HAP-1 (cell line): ENCODE data around the gene SLC49A4.

Experiments
- DNase-seq, 2 experiments: peaks; one replicate each; pipeline ENCODE4 v3.0.0-alpha.2; 2016 to 2020; ENCODE audit warnings: low spot score in 2 of 2
- H3K27me3 ChIP-seq: fragments of 250-450 bp; sonication (Bioruptor Pico); 2 replicates; pipeline ENCODE4 v1.5.1; 2020; ENCODE audit warnings: low read depth, mild to moderate bottlenecking, moderate library complexity
- H3K36me3 ChIP-seq: fragments of 250-450 bp; sonication (Bioruptor Pico); replicated peaks from 2 replicates; pipeline ENCODE4 v1.5.1; 2020; ENCODE audit warnings: mild to moderate bottlenecking
- H3K4me1 ChIP-seq: fragments of 250-450 bp; sonication (Bioruptor Pico); 2 replicates; pipeline ENCODE4 v1.5.1; 2020; ENCODE audit warnings: mild to moderate bottlenecking
- H3K4me3 ChIP-seq: fragments of 250-450 bp; sonication (Bioruptor Pico); 2 replicates; pipeline ENCODE4 v1.5.1; 2020; ENCODE audit warnings: mild to moderate bottlenecking, moderate library complexity
- H3K9me3 ChIP-seq: fragments of 250-450 bp; sonication (Bioruptor Pico); 2 replicates; pipeline ENCODE4 v1.5.1; 2020; ENCODE audit warnings: mild to moderate bottlenecking, moderate library complexity
- in situ Hi-C: fragments of 300-500 bp; cut with MboI; formaldehyde crosslinking; loops from 3 replicates; pipeline ENCODE4 v1.14.3; 2020; ENCODE audit warnings: low sequenced_read_pairs, inconsistent platforms, mixed read lengths

The SLC49A4 gene

DNA sequence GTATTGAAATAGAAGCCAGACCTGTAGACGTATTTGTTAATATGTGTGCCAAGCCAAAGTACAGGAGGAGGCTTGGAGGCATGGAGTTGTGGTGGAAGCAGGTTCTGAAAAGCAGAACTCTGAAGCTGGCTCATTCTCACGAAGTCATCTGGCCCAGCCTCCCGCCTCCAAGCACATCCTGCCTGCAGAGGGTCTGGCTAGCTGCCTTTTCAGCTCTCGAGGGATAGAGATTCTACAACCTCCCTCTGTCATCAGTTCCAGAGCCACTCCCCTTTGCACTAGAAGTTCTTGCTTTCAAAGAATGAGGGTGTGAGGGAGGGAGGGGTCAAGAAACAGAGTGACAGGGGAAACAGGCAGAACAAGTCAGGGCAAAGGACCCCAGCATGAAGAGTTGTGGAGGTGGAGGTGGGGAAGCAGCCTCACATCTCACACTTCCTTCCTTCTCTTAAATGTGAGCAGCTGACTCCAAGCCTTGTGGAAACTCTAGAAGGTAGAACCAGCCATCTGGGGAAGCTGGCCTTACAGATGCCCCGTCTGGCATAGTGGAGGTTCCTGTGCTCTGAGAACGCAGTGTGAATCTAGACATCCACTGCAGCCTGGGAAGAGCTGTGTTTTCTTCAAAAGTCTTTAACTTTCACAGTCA lies 95.3 kb downstream of the SLC49A4 start:
- in situ Hi-C loops, result no loop called here
- Histone ChIP-seq H3K4me3 (no peak overlapping the region), H3K27me3 (no peaks in the 10 kb centered on the region), H3K36me3 (no peaks in the 10 kb centered on the region), H3K4me1 (no peaks in the 10 kb centered on the region), H3K9me3 (no peaks in the 10 kb centered on the region)
- peak in 1 of 2 experiments; percentile 22 for DNase-seq

DNA sequence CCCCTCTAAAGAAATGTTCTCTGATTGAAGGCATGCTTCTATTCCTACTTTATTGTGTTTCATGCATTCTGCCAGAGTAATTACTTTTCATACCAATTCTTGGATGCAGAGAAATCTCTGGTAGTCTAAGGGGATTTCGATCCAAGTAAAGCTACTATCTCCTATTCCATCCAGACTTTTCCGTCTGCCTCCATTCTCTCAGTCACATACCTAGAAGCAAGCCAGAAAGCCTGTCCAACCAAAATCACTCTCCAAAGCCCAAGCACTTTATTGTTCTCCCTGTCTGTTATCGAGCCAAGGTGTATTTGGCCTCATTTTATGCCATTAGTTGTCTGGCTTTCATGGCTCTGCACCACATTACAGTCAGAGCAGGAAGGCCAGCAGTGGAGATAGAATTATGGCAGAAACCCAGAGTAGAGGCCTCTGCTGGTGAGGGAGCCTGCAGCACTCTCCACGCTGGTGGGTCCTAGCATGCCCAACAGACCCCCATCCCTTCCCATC lies 95.9 kb downstream of the SLC49A4 start:
- Histone ChIP-seq H3K27me3 (no peaks in the 10 kb centered on the region), H3K9me3 (no peaks in the 10 kb centered on the region), H3K4me3 (no peak overlapping the region), H3K36me3 (no peaks in the 10 kb centered on the region), H3K4me1 (no peaks in the 10 kb centered on the region)
- DNase-seq, result no peak
- in situ Hi-C loops, result no loop called here

GRCh38 chr3:122892118-122892960 lies 97.5 kb downstream of the SLC49A4 start:
- Histone ChIP-seq H3K4me3 (no peak overlapping the region), H3K27me3 (no peaks in the 10 kb centered on the region), H3K9me3 (no peaks in the 10 kb centered on the region), H3K4me1 (no peaks in the 10 kb centered on the region), H3K36me3 (no peaks in the 10 kb centered on the region)
- in situ Hi-C loops, result no loop called here
- DNase-seq, result no peak

GRCh38 chr3:122893282-122893681 lies 98.4 kb downstream of the SLC49A4 start:
- no peaks in the 10 kb centered on the region for H3K36me3 ChIP-seq
- H3K27me3 ChIP-seq, result no peaks in the 10 kb centered on the region
- in situ Hi-C loops, result no loop called here
- H3K4me3 ChIP-seq, result no peak overlapping the region
- no peak for DNase-seq
- H3K4me1 ChIP-seq, result no peaks in the 10 kb centered on the region
- no peaks in the 10 kb centered on the region for H3K9me3 ChIP-seq

- Histone ChIP-seq H3K36me3 (no peaks in the 10 kb centered on the region), H3K4me3 (no peak overlapping the region), H3K9me3 (no peaks in the 10 kb centered on the region), H3K27me3 (no peaks in the 10 kb centered on the region), H3K4me1 (no peaks in the 10 kb centered on the region)
- peak in 1 of 2 experiments; percentile 29 for DNase-seq
- in situ Hi-C loops, result no loop called here
Observed at GRCh38 chr3:122893754-122894668, 99.1 kb downstream of the SLC49A4 start.

DNA sequence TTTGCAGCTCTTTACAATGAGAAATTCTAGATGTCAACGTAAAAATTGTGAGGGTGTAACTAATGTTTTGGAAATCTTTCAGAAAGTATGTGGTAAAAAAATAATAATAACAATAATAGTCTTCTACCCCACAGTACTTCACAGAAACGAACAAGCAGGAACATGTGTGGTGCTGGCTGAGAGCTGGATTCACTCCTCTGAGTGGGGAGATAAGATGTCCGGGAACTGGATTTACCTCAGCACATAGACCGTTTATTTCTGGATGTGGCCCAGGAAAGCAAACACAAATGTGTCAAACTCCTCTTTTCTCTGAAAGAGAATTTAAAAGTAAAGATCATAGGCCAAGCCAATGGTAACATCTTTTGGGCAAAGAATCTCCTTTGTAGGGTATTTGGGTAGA lies 103.4 kb downstream of the SLC49A4 start:
- Histone ChIP-seq H3K36me3 (no peaks in the 10 kb centered on the region), H3K4me1 (no peaks in the 10 kb centered on the region), H3K4me3 (no peak overlapping the region), H3K27me3 (no peaks in the 10 kb centered on the region), H3K9me3 (no peaks in the 10 kb centered on the region)
- in situ Hi-C loops, result no loop called here
- DNase-seq, result no peak

DNA sequence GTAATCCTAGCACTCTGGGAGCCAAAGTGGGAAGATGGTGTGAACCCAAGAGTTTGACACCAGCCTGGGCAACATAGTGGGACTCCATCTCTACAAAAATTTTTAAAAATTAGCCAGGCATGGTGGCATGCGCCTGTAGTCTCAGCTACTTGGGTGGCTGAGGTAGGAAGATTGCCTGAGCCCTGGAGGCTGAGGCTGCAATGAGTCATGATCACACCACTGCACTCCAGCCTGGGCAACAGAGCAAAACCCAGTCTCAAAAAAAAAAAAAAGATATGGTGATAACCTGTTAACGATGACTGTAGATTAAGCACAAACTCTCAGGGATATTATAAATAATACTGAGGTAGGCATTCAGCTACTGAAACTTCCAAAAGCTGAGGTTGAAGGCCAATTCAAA lies 107.5 kb downstream of the SLC49A4 start:
- in situ Hi-C loops, result no loop called here

GRCh38 chr3:122903171-122903570 lies 108.3 kb downstream of the SLC49A4 start:
- Histone ChIP-seq H3K4me3 (no peak overlapping the region), H3K4me1 (no peaks in the 10 kb centered on the region), H3K36me3 (no peaks in the 10 kb centered on the region), H3K27me3 (no peaks in the 10 kb centered on the region), H3K9me3 (0 out of 2 replicates have a peak, but pooled peaks cover 3% of the 10 kb centered on the region)
- in situ Hi-C loops, result no loop called here
- DNase-seq, result no peak

More for the DNA sequence above, 107.5 kb downstream of the SLC49A4 start:
- 0 out of 2 replicates have a peak, but pooled peaks cover 3% of the 10 kb centered on the region for H3K9me3 ChIP-seq
- no peaks in the 10 kb centered on the region for H3K36me3 ChIP-seq
- no peaks in the 10 kb centered on the region for H3K4me1 ChIP-seq
- DNase-seq, result no peak
- H3K4me3 ChIP-seq, result no peak overlapping the region
- H3K27me3 ChIP-seq, result no peaks in the 10 kb centered on the region

DNA sequence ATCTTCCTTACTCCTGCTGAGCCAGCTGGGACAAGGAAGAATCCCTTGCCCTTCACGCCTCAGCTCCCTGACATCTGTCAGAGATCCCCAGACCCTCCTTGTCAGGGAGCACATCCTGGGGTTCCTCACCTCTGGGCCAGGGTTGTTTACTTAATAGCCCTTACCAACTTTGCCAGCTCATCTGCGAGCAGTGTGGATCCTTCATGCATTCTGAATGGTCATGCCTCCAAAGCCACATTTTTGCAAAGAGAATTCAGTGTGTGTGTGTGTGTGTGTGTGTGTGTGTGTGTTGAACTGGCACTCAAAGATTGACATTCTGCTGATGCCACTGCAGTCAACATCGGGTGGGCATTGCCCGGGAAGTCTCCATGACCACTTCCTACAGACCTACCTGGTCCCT lies 112.6 kb downstream of the SLC49A4 start:
- in situ Hi-C loops, result no loop called here
- Histone ChIP-seq H3K36me3 (no peaks in the 10 kb centered on the region), H3K4me3 (no peak overlapping the region), H3K27me3 (no peaks in the 10 kb centered on the region), H3K9me3 (0 out of 2 replicates have a peak, but pooled peaks cover 3% of the 10 kb centered on the region), H3K4me1 (no peaks in the 10 kb centered on the region)
- no peak for DNase-seq

- Histone ChIP-seq H3K27me3 (no peaks in the 10 kb centered on the region), H3K36me3 (no peaks in the 10 kb centered on the region), H3K9me3 (0 out of 2 replicates have a peak, but pooled peaks cover 3% of the 10 kb centered on the region), H3K4me1 (no peaks in the 10 kb centered on the region), H3K4me3 (no peak overlapping the region)
- in situ Hi-C loops, result no loop called here
- DNase-seq, result no peak
Observed at GRCh38 chr3:122908251-122908650, 113.4 kb downstream of the SLC49A4 start.

DNA sequence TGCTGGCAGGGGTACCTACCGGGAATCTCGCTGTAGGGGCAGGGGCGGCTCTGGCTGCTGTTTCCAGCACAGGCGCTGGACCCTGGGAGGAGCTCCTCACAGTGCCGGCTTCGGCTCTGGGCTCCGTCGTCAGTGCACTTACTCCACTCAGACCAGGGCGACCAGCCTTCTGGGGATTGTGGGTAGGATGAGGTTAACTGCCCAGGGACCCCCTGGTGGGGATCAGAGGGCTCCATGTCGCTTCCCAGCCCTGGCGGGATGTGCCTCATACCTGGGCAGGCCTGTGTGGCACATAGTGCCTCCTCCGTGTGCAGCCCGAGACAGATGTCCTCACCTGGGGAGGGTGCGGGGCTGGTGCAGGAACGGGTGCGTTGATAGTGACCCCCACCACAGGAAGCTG lies 117.0 kb downstream of the SLC49A4 start:
- no peak overlapping the region for H3K4me3 ChIP-seq
- H3K27me3 ChIP-seq, result no peaks in the 10 kb centered on the region
- H3K4me1 ChIP-seq, result no peaks in the 10 kb centered on the region
- H3K36me3 ChIP-seq, result no peaks in the 10 kb centered on the region
- in situ Hi-C loops, result no loop called here
- DNase-seq, result no peak
- H3K9me3 ChIP-seq, result no peaks in the 10 kb centered on the region

GRCh38 chr3:122912772-122913538 lies 118.1 kb downstream of the SLC49A4 start:
- Histone ChIP-seq H3K4me1 (no peaks in the 10 kb centered on the region), H3K27me3 (no peaks in the 10 kb centered on the region), H3K4me3 (no peak overlapping the region), H3K9me3 (no peaks in the 10 kb centered on the region), H3K36me3 (no peaks in the 10 kb centered on the region)
- DNase-seq, result no peak
- in situ Hi-C loops, result no loop called here

DNA sequence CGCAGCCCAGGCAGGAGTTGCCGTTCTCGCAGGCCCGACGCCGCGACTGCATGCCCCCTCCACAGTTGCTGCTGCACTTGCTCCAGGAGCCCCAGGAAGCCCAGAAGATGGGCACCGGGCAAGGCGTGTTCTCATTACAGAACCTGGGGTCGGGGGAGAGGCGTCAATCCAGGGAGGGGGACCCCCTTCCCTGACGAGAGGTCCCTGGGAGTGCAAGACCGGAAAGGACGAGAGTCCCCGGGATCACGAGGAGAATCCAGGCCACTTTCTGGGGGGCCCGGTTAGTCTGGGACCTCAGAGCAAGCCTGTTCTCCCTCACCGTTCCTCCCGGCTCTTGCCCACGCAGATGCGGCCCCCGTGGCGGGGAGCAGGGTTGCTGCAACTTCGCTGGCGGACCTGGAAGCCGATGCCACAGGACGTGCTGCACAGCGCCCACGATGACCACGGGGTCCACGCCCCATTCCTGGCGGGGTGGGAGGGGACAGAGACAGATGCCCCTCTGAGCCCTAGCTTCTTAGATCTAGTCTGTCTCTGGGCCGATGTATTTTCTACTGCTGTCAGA lies 118.8 kb downstream of the SLC49A4 start:
- no peaks in the 10 kb centered on the region for H3K36me3 ChIP-seq
- no peaks in the 10 kb centered on the region for H3K9me3 ChIP-seq
- in situ Hi-C loops, result no loop called here
- no peaks in the 10 kb centered on the region for H3K27me3 ChIP-seq
- DNase-seq, result no peak
- H3K4me1 ChIP-seq, result no peaks in the 10 kb centered on the region
- H3K4me3 ChIP-seq, result no peak overlapping the region
